Esophagus muscularis mucosa (tissue), 4 donors: ENCODE measurements around the gene EBF4. TPM values are rescaled to one million over a fixed set of nuclear protein-coding genes. Genes with fewer than 3 reads are reported as not detected.
A peak's percentile ranks its signal among the peaks of the same experiment; 100 is the strongest.

ENCODE experiments used
- DNase-seq: peaks from one replicate; pipeline ENCODE4 v3.0.0-alpha.2; 2017; ENCODE audit errors: extremely low spot score
- H3K27ac ChIP-seq, 4 donors: fragments of 200-600 bp; sonication (generic); replicated peaks in 1 of 4; 1 replicate in 3 of 4; 2 replicates in 1 of 4; pipeline ENCODE4 v1.5.1; 2016 to 2019; ENCODE audit warnings: mild to moderate bottlenecking in 1 of 4
- H3K27me3 ChIP-seq, 4 donors: fragments of 200-600 bp; sonication (generic); one replicate each; pipeline versions ENCODE4 v1.5.1 to v1.6.0; 2016 to 2019
- H3K36me3 ChIP-seq, 4 donors: fragments of 200-600 bp; sonication (generic); one replicate each; pipeline ENCODE4 v1.5.1; 2016 to 2019
- H3K4me1 ChIP-seq, 4 donors: fragments of 200-600 bp; sonication (generic); one replicate each; pipeline ENCODE4 v1.5.1; 2016 to 2019
- H3K4me3 ChIP-seq, 4 donors: fragments of 200-600 bp; sonication (generic); 1 replicate in 2 of 4; 2 replicates in 2 of 4; pipeline ENCODE4 v1.5.1; 2016 to 2019; ENCODE audit warnings: mild to moderate bottlenecking in 4 of 4, moderate library complexity in 1 of 4
- H3K9me3 ChIP-seq, 4 donors: fragments of 200-600 bp; sonication (generic); 1 replicate in 3 of 4; 2 replicates in 1 of 4; pipeline ENCODE4 v1.5.1; 2016 to 2019
- EP300 ChIP-seq: sonication (generic); formaldehyde crosslinking; IDR thresholded peaks from one replicate; pipeline ENCODE4 v1.6.1; 2017; ENCODE audit warnings: antibody characterized with exemption
- POLR2A ChIP-seq: fragments of 450-650 bp; IDR thresholded peaks from one replicate; pipeline ENCODE4 v1.6.1; 2017; ENCODE audit warnings: antibody characterized with exemption, moderate library complexity, mild to moderate bottlenecking, low read depth
- POLR2AphosphoS5 ChIP-seq, 2 donors: sonication (generic); formaldehyde crosslinking; IDR thresholded peaks; one replicate each; pipeline ENCODE4 v1.6.1; 2017; ENCODE audit warnings: antibody characterized with exemption in 2 of 2
- WGBS: methylation state at CpG from one replicate; pipeline ENCODE4 v1.1.5; 2018; 5-methylcytosine and 5-hydroxymethylcytosine counted together
- intact Hi-C: fragments of 100-400 bp; cut with DNase I; formaldehyde crosslinking; loops from one replicate; pipeline ENCODE4 v1.15.1; 2023
- total RNA-seq, 4 donors: library from RNA; depleted of rRNA; stranded (reverse); fragments of >200 nt; gene quantifications; one replicate each; pipeline versions ENCODE4 v1.1.0 to v1.2.1, GENCODE V29; 2016
- TF ChIP-seq, protein P1 (sequence below), 3 experiments: fragments of 200-600 bp in 2 of 3; fragments of 450-650 bp in 1 of 3; sonication (generic) in 2 of 3; IDR thresholded peaks; one replicate each; pipeline ENCODE4 v1.5.1; 2017 to 2019; ENCODE audit warnings: antibody characterized with exemption in 3 of 3, mild to moderate bottlenecking in 2 of 3, moderate library complexity in 1 of 3

EBF4 gene
- total RNA-seq, 4 donors from 2014 or later, result 23.7 to 46.7 (median 30.1) TPM

DNA sequence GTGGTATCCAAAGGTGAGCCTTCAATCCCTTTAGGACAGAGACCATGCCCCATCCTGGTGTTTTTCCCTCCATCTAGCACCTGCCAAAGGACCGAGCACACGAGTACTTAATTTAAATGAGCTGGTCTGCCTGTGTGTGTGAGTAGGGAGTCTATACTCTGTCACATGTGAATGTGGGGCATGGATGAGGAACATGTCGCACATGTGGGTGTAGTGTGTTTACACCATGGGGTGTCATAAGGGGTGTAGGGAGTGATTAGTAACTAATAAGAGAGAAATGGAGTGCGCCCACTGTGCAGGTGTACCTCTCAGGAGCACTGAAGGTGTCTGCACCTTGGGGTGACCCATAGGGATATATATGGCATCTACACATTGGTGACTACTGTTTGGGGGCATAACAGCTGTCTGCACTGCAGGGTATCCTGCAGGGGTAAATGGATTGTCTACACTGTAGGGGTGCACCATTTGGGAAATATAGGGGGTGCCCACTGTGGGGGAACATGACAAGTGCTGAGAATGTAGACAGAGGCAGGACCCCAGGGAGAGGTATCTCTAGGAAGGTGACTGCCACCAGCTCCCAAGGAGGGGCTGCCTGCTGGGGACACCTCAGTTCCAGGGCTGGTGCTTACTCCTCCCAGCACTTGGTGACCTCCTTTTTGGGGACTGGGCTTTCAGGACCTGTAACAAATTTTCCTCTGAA lies 53.5 kb downstream of the EBF4 start:
- peak; percentile 86 for DNase-seq
- no peaks in the 10 kb centered on the region for H3K9me3 ChIP-seq
- TF ChIP-seq POLR2A (no peak), EP300 (no peak), POLR2AphosphoS5 (IDR thresholded peaks at IDR 0.05) (no peak)
- TF ChIP-seq, protein P1, sequence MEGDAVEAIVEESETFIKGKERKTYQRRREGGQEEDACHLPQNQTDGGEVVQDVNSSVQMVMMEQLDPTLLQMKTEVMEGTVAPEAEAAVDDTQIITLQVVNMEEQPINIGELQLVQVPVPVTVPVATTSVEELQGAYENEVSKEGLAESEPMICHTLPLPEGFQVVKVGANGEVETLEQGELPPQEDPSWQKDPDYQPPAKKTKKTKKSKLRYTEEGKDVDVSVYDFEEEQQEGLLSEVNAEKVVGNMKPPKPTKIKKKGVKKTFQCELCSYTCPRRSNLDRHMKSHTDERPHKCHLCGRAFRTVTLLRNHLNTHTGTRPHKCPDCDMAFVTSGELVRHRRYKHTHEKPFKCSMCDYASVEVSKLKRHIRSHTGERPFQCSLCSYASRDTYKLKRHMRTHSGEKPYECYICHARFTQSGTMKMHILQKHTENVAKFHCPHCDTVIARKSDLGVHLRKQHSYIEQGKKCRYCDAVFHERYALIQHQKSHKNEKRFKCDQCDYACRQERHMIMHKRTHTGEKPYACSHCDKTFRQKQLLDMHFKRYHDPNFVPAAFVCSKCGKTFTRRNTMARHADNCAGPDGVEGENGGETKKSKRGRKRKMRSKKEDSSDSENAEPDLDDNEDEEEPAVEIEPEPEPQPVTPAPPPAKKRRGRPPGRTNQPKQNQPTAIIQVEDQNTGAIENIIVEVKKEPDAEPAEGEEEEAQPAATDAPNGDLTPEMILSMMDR (IDR thresholded peaks at IDR 0.05), result no peak
- H3K4me3 ChIP-seq, result no peak overlapping the region
- no peak overlapping the region for H3K27ac ChIP-seq
- H3K27me3 ChIP-seq, result peaks cover 0 to 20% (median 2%) of the 10 kb centered on the region in 4 donors
- intact Hi-C loops, result no loop called here
- peaks cover 3 to 22% (median 13%) of the 10 kb centered on the region in 4 donors for H3K4me1 ChIP-seq
- WGBS, result 91% methylated on average over 4 of the region's 4 CpGs
- no peaks in the 10 kb centered on the region for H3K36me3 ChIP-seq

- DNase-seq, result peak; percentile 83
- Histone ChIP-seq H3K36me3 (no peaks in the 10 kb centered on the region), H3K4me3 (no peak overlapping the region), H3K9me3 (no peaks in the 10 kb centered on the region), H3K27ac (no peak overlapping the region), H3K27me3 (peaks cover 0 to 25% (median 6%) of the 10 kb centered on the region in 4 donors), H3K4me1 (peaks cover 7 to 28% (median 20%) of the 10 kb centered on the region in 4 donors)
- TF ChIP-seq EP300, result no peak
- TF ChIP-seq, protein P1 (IDR thresholded peaks at IDR 0.05), result no peak
- intact Hi-C loops, result no loop called here
- WGBS, result 88% methylated on average over 8 of the region's 8 CpGs
Measured at GRCh38 chr20:2746636-2747265, 54.2 kb downstream of the EBF4 start.

GRCh38 chr20:2747676-2748235 lies 55.2 kb downstream of the EBF4 start:
- no peak for TF ChIP-seq POLR2AphosphoS5 (IDR thresholded peaks at IDR 0.05)
- TF ChIP-seq POLR2A, result no peak
- TF ChIP-seq, protein P1 (IDR thresholded peaks at IDR 0.05), result no peak
- TF ChIP-seq EP300, result no peak
- intact Hi-C loops, result no loop called here
- H3K27ac ChIP-seq, result no peak overlapping the region
- DNase-seq, result peak; percentile 81
- peaks cover 0 to 35% (median 14%) of the 10 kb centered on the region in 4 donors for H3K27me3 ChIP-seq
- no peaks in the 10 kb centered on the region for H3K9me3 ChIP-seq
- peaks cover 13 to 39% (median 30%) of the 10 kb centered on the region in 4 donors for H3K4me1 ChIP-seq
- no peaks in the 10 kb centered on the region for H3K36me3 ChIP-seq
- 88% methylated on average over 8 of the region's 8 CpGs for WGBS
- no peak overlapping the region for H3K4me3 ChIP-seq

- H3K27me3 ChIP-seq, result peaks cover 0 to 45% (median 21%) of the 10 kb centered on the region in 4 donors
- no peaks in the 10 kb centered on the region for H3K36me3 ChIP-seq
- intact Hi-C loops, result no loop called here
- 70% methylated on average over 7 of the region's 10 CpGs for WGBS
- no peaks in the 10 kb centered on the region for H3K9me3 ChIP-seq
- no peak overlapping the region for H3K4me3 ChIP-seq
- H3K27ac ChIP-seq, result no peak overlapping the region
- peaks cover 20 to 40% (median 36%) of the 10 kb centered on the region in 4 donors for H3K4me1 ChIP-seq
- no peak for TF ChIP-seq POLR2A
- TF ChIP-seq, protein P1 (IDR thresholded peaks at IDR 0.05), result no peak
- TF ChIP-seq POLR2AphosphoS5 (IDR thresholded peaks at IDR 0.05), result no peak
- TF ChIP-seq EP300, result no peak
- DNase-seq, result no peak
Measured at GRCh38 chr20:2748551-2749342, 56.2 kb downstream of the EBF4 start.
